ENCODE results near the gene USP3. TPM values are rescaled to one million over a fixed set of nuclear protein-coding genes. Genes with fewer than 3 reads are reported as not detected.

Gene USP3
- total and polyA plus RNA-seq, 2 of the 13 experiments (the other 11 are each of a cell fraction or from before 2014, with no cell fraction given): 14.3 to 61.2 TPM

DNA sequence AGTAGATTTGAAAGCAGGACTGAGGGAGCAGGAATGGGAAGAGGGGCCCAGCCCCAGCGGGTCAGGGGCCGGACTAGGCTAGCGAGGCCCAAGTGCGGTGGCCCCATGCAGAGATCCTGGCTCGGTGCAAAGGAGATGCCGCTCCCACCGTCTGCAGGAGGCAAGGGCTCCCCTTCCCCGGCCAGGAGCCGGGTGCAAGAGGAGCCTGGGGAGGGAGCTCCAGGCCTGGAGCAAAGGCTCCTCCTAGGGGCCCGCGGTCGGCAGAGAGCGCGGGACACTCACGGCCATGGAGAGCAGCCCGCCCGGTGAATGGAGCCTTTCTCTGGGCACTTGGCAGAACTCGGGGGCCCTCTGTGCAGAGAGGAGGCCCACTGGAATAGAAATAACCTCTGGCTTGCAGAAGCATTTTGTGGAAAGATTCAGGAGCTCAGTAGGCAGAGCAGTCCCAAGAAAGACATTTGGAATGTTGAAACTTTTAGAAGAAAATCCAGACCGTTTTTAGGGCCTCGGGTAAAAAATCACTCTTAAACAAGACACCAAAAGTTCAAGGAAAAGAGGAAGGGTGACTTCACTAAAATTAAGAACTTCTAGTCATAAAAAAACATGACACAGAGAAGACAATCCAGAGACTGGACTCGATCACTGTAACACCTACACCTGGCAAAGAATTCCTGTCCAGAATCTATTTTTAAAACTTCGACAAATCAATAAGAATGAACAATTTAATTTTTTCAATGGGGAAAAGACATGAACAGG lies 43.0 kb upstream of the USP3 start (continued):
- TF ChIP-seq YY1 (IDR thresholded peaks at IDR 0.05; ENCODE audit: insufficient read depth, insufficient replicate concordance, low read depth, low read length) (peak; percentile 71), GATAD1 (CRISPR knock-in tag; IDR thresholded peaks at IDR 0.05) (peak; percentile 26; the same call in 1 of the 2 replicates), SALL1 (CRISPR knock-in tag; IDR thresholded peaks at IDR 0.05) (peak; percentile 48; the same call in 1 of the 2 replicates), ZNF44 (CRISPR knock-in tag; IDR thresholded peaks at IDR 0.05) (no peak), ZKSCAN5 (CRISPR knock-in tag; IDR thresholded peaks at IDR 0.05) (no peak), ZNF205 (CRISPR knock-in tag; IDR thresholded peaks at IDR 0.05) (no peak), POGZ (CRISPR knock-in tag; IDR thresholded peaks at IDR 0.05) (0 out of 2 replicates have a peak, but pooled peaks have one; percentile 10), SOX6 (IDR thresholded peaks at IDR 0.05) (no peak), SOX6 (CRISPR knock-in tag; IDR thresholded peaks at IDR 0.05) (0 out of 2 replicates have a peak, but pooled peaks have one; percentile 15), SMAD1 (CRISPR knock-in tag; IDR thresholded peaks at IDR 0.05; ENCODE audit: borderline replicate concordance, low read depth) (0 out of 2 replicates have a peak, but pooled peaks have one; percentile 28), LBX2 (CRISPR knock-in tag; IDR thresholded peaks at IDR 0.05; ENCODE audit: borderline replicate concordance) (0 out of 2 replicates have a peak, but pooled peaks have one; percentile 21), ZMYM4 (CRISPR knock-in tag; IDR thresholded peaks at IDR 0.05) (peak; percentile 38; the same call in 1 of the 2 replicates), ZNF598 (CRISPR knock-in tag; IDR thresholded peaks at IDR 0.05; ENCODE audit: borderline replicate concordance) (0 out of 2 replicates have a peak, but pooled peaks have one; percentile 42), ZBTB3 (CRISPR knock-in tag; IDR thresholded peaks at IDR 0.05; ENCODE audit: borderline replicate concordance, low read depth) (no peak), ETS1 (CRISPR knock-in tag; IDR thresholded peaks at IDR 0.05) (0 out of 2 replicates have a peak, but pooled peaks have one; percentile 38), ZSCAN21 (CRISPR knock-in tag; IDR thresholded peaks at IDR 0.05; ENCODE audit: borderline replicate concordance) (peak; percentile 34; the same call in 1 of the 2 replicates), MAFF (IDR thresholded peaks at IDR 0.05; ENCODE audit: low read depth, low read length) (no peak), RAD21 (CRISPR knock-in tag; IDR thresholded peaks at IDR 0.05) (peak; percentile 80), ZFP91 (CRISPR knock-in tag; IDR thresholded peaks at IDR 0.05; ENCODE audit: borderline replicate concordance) (peak; percentile 57; the same call in 1 of the 2 replicates), GATAD2A (CRISPR knock-in tag; IDR thresholded peaks at IDR 0.05) (peak; percentile 45; the same call in 1 of the 2 replicates), GFI1 (CRISPR knock-in tag; IDR thresholded peaks at IDR 0.05; ENCODE audit: borderline replicate concordance) (no peak), IRX3 (CRISPR knock-in tag; IDR thresholded peaks at IDR 0.05; ENCODE audit: borderline replicate concordance, low read depth) (no peak), MTF2 (CRISPR knock-in tag; IDR thresholded peaks at IDR 0.05; ENCODE audit: borderline replicate concordance) (0 out of 2 replicates have a peak, but pooled peaks have one; percentile 44), TARDBP (CRISPR knock-in tag; IDR thresholded peaks at IDR 0.05) (0 out of 2 replicates have a peak, but pooled peaks have one; percentile 24)
- TF ChIP-seq, protein P1, sequence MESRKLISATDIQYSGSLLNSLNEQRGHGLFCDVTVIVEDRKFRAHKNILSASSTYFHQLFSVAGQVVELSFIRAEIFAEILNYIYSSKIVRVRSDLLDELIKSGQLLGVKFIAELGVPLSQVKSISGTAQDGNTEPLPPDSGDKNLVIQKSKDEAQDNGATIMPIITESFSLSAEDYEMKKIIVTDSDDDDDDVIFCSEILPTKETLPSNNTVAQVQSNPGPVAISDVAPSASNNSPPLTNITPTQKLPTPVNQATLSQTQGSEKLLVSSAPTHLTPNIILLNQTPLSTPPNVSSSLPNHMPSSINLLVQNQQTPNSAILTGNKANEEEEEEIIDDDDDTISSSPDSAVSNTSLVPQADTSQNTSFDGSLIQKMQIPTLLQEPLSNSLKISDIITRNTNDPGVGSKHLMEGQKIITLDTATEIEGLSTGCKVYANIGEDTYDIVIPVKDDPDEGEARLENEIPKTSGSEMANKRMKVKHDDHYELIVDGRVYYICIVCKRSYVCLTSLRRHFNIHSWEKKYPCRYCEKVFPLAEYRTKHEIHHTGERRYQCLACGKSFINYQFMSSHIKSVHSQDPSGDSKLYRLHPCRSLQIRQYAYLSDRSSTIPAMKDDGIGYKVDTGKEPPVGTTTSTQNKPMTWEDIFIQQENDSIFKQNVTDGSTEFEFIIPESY (CRISPR knock-in tag; IDR thresholded peaks at IDR 0.05): peak; percentile 96

Data from HepG2 (cell line).